Stomach smooth muscle (tissue), 2 donors: ENCODE results near the gene IL1RAP.

Experiments used
- H3K27ac ChIP-seq: one replicate; pipeline ENCODE4 v1.7.0; 2013; ENCODE audit warnings: mild to moderate bottlenecking, low read length, inconsistent platforms
- H3K27me3 ChIP-seq, 2 donors: one replicate each; pipeline ENCODE4 v1.7.0; 2013; ENCODE audit warnings: low read length in 2 of 2; ENCODE audit not compliant: insufficient read depth in 2 of 2, control insufficient read depth in 1 of 2
- H3K36me3 ChIP-seq, 2 donors: one replicate each; pipeline ENCODE4 v1.7.0; 2013; ENCODE audit warnings: low read length in 2 of 2; ENCODE audit not compliant: control insufficient read depth in 2 of 2, insufficient read depth in 2 of 2
- H3K4me1 ChIP-seq: one replicate; pipeline ENCODE4 v1.7.0; 2013; ENCODE audit warnings: low read length; ENCODE audit not compliant: control insufficient read depth, insufficient read depth
- H3K4me3 ChIP-seq, 2 donors: one replicate each; pipeline ENCODE4 v1.7.0; 2013; ENCODE audit warnings: low read length in 2 of 2
- H3K9ac ChIP-seq, 2 donors: one replicate each; pipeline ENCODE4 v1.7.0; 2013; ENCODE audit warnings: low read length in 2 of 2, mild to moderate bottlenecking in 1 of 2
- H3K9me3 ChIP-seq, 2 donors: one replicate each; pipeline ENCODE4 v1.7.0; 2013; ENCODE audit warnings: low read length in 2 of 2; ENCODE audit not compliant: control insufficient read depth in 2 of 2
- donor health status: healthy.
- donor health status: Pancreatic carcinoma.

The IL1RAP gene

DNA sequence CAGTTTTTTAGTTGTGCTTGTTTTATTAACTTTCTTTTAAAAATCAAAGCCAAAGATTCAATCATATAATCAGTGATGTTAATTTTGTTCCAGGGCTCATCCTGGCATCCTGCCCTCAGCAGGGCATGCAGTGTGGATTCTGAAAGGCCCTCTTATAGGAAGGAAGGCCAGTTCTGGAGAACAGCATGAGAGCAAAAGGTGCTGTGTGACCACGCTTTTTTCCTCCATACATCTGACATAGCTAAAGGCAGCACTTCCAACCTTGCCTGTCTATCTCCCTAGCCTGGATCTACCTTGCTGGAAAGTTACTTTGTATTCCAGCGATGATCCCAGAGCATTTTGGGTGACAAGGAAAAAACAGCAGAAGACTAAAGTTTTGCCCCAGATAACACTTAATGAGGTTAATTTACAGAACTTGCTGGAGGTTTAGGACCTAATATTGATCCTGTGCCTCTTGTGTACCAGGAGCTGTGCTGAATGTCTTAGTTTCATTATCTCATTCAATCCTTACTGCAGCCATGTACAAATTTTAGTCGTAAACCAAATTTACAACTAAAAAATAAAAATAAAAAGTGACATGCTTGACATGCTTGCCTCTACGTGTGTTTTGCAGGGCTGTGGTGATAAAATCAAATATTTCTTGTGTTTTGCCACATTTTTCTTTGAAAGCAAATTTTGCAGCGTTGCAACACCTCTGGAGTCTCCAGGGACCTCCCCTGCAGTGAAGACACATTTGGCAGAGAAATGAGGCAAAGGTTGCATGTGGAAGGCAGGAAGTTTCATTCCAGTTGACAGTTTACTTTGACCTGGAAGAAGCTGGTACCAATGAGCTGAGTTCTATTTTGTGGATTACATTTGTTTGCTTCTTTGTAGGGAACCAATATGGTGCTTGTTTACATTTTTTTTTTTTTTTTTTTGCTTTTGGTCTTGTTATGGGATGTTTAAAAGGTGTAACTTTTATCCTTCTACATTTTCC lies 13.2 kb downstream of the IL1RAP start:
- H3K27me3 ChIP-seq = no peaks in the 10 kb centered on the region
- no peak overlapping the region for H3K9ac ChIP-seq
- no peaks in the 10 kb centered on the region for H3K9me3 ChIP-seq
- no peak overlapping the region for H3K27ac ChIP-seq
- no peaks in the 10 kb centered on the region for H3K4me1 ChIP-seq
- no peaks in the 10 kb centered on the region for H3K36me3 ChIP-seq
- no peak overlapping the region for H3K4me3 ChIP-seq

- no peak overlapping the region for H3K27ac ChIP-seq
- H3K36me3 ChIP-seq = no peaks in the 10 kb centered on the region
- no peaks in the 10 kb centered on the region for H3K4me1 ChIP-seq
- no peaks in the 10 kb centered on the region for H3K27me3 ChIP-seq
- no peaks in the 10 kb centered on the region for H3K9me3 ChIP-seq
- H3K4me3 ChIP-seq = no peak overlapping the region
- H3K9ac ChIP-seq = no peak overlapping the region
Observed at GRCh38 chr3:190528706-190529105, 14.8 kb downstream of the IL1RAP start.

GRCh38 chr3:190531406-190531805 lies 17.5 kb downstream of the IL1RAP start:
- H3K4me1 ChIP-seq = no peaks in the 10 kb centered on the region
- no peak overlapping the region for H3K4me3 ChIP-seq
- no peaks in the 10 kb centered on the region for H3K9me3 ChIP-seq
- H3K9ac ChIP-seq = no peak overlapping the region
- no peaks in the 10 kb centered on the region for H3K27me3 ChIP-seq
- no peaks in the 10 kb centered on the region for H3K36me3 ChIP-seq
- no peak overlapping the region for H3K27ac ChIP-seq

DNA sequence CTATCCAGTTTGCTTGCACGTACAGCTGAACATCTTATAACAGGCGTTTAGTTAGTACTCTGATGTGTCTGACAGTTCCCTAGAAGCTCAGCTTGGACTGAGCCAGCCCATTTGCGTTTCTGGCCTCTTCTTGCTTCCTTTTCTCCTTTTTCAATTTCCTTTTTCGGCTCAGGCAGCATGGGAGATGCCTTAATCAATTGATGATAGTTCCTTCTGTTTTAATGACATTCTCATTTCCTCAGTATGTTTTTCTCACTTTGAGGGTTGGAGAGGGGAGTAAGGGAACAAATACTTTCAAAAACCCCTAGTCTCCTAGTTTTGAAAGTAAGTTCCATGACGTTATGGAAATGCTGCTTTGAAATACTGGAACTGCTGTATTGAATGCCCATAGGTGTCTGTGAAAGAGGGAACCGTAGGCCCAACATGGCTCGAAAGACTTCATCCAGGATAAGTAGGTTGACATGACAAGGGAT lies 18.9 kb downstream of the IL1RAP start:
- no peaks in the 10 kb centered on the region for H3K9me3 ChIP-seq
- no peaks in the 10 kb centered on the region for H3K27me3 ChIP-seq
- no peaks in the 10 kb centered on the region for H3K4me1 ChIP-seq
- H3K9ac ChIP-seq = no peak overlapping the region
- no peak overlapping the region for H3K4me3 ChIP-seq
- H3K27ac ChIP-seq = no peak overlapping the region
- no peaks in the 10 kb centered on the region for H3K36me3 ChIP-seq

DNA sequence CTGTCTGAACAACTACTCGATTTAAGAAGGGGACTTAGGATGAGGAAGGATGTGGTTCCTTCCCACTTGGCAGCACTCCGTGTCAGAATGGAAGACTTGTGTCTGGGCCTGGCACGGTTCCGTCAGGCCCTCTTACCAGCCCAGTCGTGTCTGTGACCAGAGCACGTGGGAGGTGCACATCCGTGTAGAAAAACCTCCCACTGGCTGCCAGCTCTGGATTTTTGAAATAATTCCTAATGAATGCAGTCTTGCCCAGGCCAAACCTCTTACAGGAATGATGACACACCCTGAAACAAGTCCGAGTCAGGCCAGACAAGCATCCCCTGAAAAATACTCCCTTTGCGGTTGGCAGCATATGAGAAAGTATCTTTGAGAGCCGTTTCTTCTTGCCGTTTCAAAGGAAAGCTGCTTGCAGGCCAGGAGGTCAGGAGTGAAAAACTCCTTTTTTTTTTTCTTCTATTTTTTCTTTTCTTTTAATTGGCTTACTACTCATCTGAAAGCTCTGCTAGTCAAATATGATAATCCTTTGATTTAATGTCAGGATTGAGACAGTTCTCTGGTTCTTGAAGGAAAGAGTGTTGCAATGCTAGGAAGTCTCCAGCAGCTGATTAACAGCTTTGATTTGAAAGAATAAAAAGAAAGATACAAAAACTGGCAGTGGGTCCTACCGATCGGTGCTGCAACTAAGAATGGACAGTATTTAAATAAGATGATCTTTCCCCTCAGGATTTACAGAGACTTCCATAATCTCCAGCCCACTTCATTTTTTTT lies 19.8 kb downstream of the IL1RAP start:
- H3K9ac ChIP-seq = no peak overlapping the region
- H3K4me3 ChIP-seq = no peak overlapping the region
- no peaks in the 10 kb centered on the region for H3K36me3 ChIP-seq
- no peaks in the 10 kb centered on the region for H3K9me3 ChIP-seq
- H3K27ac ChIP-seq = no peak overlapping the region
- H3K27me3 ChIP-seq = no peaks in the 10 kb centered on the region
- no peaks in the 10 kb centered on the region for H3K4me1 ChIP-seq

GRCh38 chr3:190534386-190534785 lies 20.5 kb downstream of the IL1RAP start:
- no peaks in the 10 kb centered on the region for H3K4me1 ChIP-seq
- H3K27ac ChIP-seq = no peak overlapping the region

GRCh38 chr3:190534986-190535385 lies 21.1 kb downstream of the IL1RAP start:
- no peak overlapping the region for H3K4me3 ChIP-seq
- H3K27ac ChIP-seq = no peak overlapping the region
- H3K9ac ChIP-seq = no peak overlapping the region
- no peaks in the 10 kb centered on the region for H3K4me1 ChIP-seq
- no peaks in the 10 kb centered on the region for H3K27me3 ChIP-seq
- no peaks in the 10 kb centered on the region for H3K9me3 ChIP-seq
- H3K36me3 ChIP-seq = no peaks in the 10 kb centered on the region

More at GRCh38 chr3:190534386-190534785, 20.5 kb downstream of the IL1RAP start:
- no peak overlapping the region for H3K4me3 ChIP-seq
- no peaks in the 10 kb centered on the region for H3K9me3 ChIP-seq
- no peaks in the 10 kb centered on the region for H3K27me3 ChIP-seq
- H3K36me3 ChIP-seq = no peaks in the 10 kb centered on the region
- no peak overlapping the region for H3K9ac ChIP-seq

DNA sequence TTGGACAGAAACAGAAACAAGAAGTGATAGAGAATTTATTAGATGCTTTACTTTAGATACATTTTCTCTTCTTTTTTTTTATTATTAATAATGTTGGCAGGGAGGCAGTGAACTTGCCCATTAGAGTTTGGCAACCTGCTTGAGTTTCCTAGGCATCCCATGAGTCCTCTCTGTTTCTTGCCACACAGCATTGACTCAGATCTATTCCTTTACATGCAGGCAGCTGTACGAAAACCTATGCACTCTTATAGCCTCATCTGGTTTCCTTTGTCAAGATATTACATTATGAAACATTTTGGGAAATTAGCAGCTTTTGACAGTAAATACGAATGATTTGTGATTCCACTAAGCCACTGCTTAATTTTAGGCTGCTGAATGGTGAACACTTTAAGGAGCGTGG lies 23.3 kb downstream of the IL1RAP start:
- H3K4me1 ChIP-seq = no peaks in the 10 kb centered on the region
- no peak overlapping the region for H3K27ac ChIP-seq
- H3K9me3 ChIP-seq = no peaks in the 10 kb centered on the region
- H3K4me3 ChIP-seq = no peak overlapping the region
- no peak overlapping the region for H3K9ac ChIP-seq
- H3K27me3 ChIP-seq = no peaks in the 10 kb centered on the region
- no peaks in the 10 kb centered on the region for H3K36me3 ChIP-seq

- Histone ChIP-seq H3K9me3 (no peaks in the 10 kb centered on the region), H3K27me3 (no peaks in the 10 kb centered on the region), H3K9ac (no peak overlapping the region), H3K36me3 (no peaks in the 10 kb centered on the region), H3K27ac (no peak overlapping the region), H3K4me3 (no peak overlapping the region), H3K4me1 (no peaks in the 10 kb centered on the region)
Observed at GRCh38 chr3:190538288-190538687, 24.4 kb downstream of the IL1RAP start.

DNA sequence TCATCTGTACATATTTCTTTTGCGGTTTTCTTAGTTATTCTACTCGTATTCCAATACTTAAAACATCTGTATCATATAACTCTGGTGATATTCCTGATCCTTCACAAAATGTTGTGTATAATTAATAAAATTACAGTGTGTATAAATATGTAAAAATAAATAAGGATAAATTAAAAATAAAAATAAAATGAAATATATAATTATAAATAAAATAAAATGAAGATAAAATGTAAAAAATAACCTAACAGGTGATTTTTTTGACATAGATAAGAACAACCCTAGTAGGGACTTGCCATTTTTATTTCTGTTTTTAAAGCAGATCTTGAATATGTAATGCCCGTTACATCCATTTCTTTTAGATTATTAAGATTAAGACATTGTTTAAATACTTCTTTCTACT lies 25.6 kb downstream of the IL1RAP start:
- Histone ChIP-seq H3K4me1 (no peaks in the 10 kb centered on the region), H3K9ac (no peak overlapping the region), H3K4me3 (no peak overlapping the region), H3K9me3 (no peaks in the 10 kb centered on the region), H3K27me3 (no peaks in the 10 kb centered on the region), H3K36me3 (no peaks in the 10 kb centered on the region), H3K27ac (no peak overlapping the region)
